HG03460 (cell line): ENCODE measurements around the gene SRSF3.

Experiments used
- ATAC-seq: cut with Tn5 transposase; IDR thresholded peaks from one replicate; pipeline ENCODE4 v1.9.1; 2021; ENCODE audit not compliant: unreplicated experiment

SRSF3 gene

GRCh38 chr6:36622901-36623546 is 28.9 kb downstream of the SRSF3 start:
- no peak for ATAC-seq

- peak; percentile 55 for ATAC-seq
Observed at GRCh38 chr6:36623547-36624459, 29.6 kb downstream of the SRSF3 start.

- ATAC-seq = no peak
Observed at GRCh38 chr6:36624461-36625157, 30.4 kb downstream of the SRSF3 start.

- ATAC-seq = no peak
Observed at GRCh38 chr6:36625158-36625919, 31.2 kb downstream of the SRSF3 start.

GRCh38 chr6:36626636-36627035 is 32.5 kb downstream of the SRSF3 start:
- no peak for ATAC-seq

- no peak for ATAC-seq
Observed at GRCh38 chr6:36627141-36627540, 33.0 kb downstream of the SRSF3 start.

- ATAC-seq = no peak
Observed at GRCh38 chr6:36627801-36628246, 33.7 kb downstream of the SRSF3 start.

GRCh38 chr6:36629784-36630183 is 35.6 kb downstream of the SRSF3 start:
- ATAC-seq = no peak

- ATAC-seq = no peak
Observed at GRCh38 chr6:36631326-36632011, 37.3 kb downstream of the SRSF3 start.

- ATAC-seq = no peak
Observed at GRCh38 chr6:36633370-36633769, 39.2 kb downstream of the SRSF3 start.

- ATAC-seq = no peak
Observed at GRCh38 chr6:36633915-36634314, 39.8 kb downstream of the SRSF3 start.

GRCh38 chr6:36634317-36635108 is 40.4 kb downstream of the SRSF3 start:
- no peak for ATAC-seq

- no peak for ATAC-seq
Observed at GRCh38 chr6:36636283-36636682, 42.1 kb downstream of the SRSF3 start.

- ATAC-seq = no peak
Observed at GRCh38 chr6:36636687-36637418, 42.7 kb downstream of the SRSF3 start.

- no peak for ATAC-seq
Observed at GRCh38 chr6:36638579-36638978, 44.4 kb downstream of the SRSF3 start.

- ATAC-seq = no peak
Observed at GRCh38 chr6:36639171-36639808, 45.1 kb downstream of the SRSF3 start.

GRCh38 chr6:36641543-36641942 is 47.4 kb downstream of the SRSF3 start:
- no peak for ATAC-seq
